Progenitor cell of endocrine pancreas (in vitro differentiated cells): Measurements from ENCODE around the gene HOXA13. TPM values are rescaled to one million over a fixed set of nuclear protein-coding genes. Genes with fewer than 3 reads are reported as not detected.

Experiments
- DNase-seq: peaks from one replicate; pipeline ENCODE4 v3.0.0; 2021; ENCODE audit warnings: low spot score; ENCODE audit not compliant: unreplicated experiment
- H3K27ac Mint-ChIP-seq: 2 replicates; pipeline ENCODE4 v1.8.0; 2021; ENCODE audit warnings: mild to moderate bottlenecking, moderate library complexity, mixed read lengths
- H3K27me3 Mint-ChIP-seq: 2 replicates; pipeline ENCODE4 v1.8.0; 2021; ENCODE audit warnings: mixed read lengths
- H3K36me3 Mint-ChIP-seq: 2 replicates; pipeline ENCODE4 v1.8.0; 2022; ENCODE audit warnings: mixed read lengths; ENCODE audit not compliant: insufficient read depth
- H3K4me1 Mint-ChIP-seq: 2 replicates; pipeline ENCODE4 v1.8.0; 2021; ENCODE audit warnings: low read depth, mixed read lengths
- H3K4me3 Mint-ChIP-seq: 2 replicates; pipeline ENCODE4 v1.8.0; 2021; ENCODE audit warnings: low read depth, mild to moderate bottlenecking, moderate library complexity, mixed read lengths
- H3K9me3 Mint-ChIP-seq: 2 replicates; pipeline ENCODE4 v1.8.0; 2021; ENCODE audit warnings: low read depth, mixed read lengths
- CTCF ChIP-seq: fragments of 200-600 bp; sonication (generic); IDR thresholded peaks from one replicate; pipeline ENCODE4 v1.5.0; 2021; ENCODE audit warnings: antibody characterized with exemption, mild to moderate bottlenecking; ENCODE audit not compliant: unreplicated experiment
- total RNA-seq: library from RNA; stranded (reverse); gene quantifications from 2 replicates; pipeline ENCODE4 v1.2.1, GENCODE V29; 2021

Gene HOXA13
- total RNA-seq, 1 donor from 2014 or later = not detected

GRCh38 chr7:27173956-27174873, 25.7 kb downstream of the HOXA13 start, which contains the start of gene HOXA10:
HOXA10 (minus strand) TSS chr7:27174320; CDS start chr7:27174306, 14 bp downstream.
- H3K27me3 Mint-ChIP-seq = peaks cover 84% of the 10 kb centered on the region
- peak within 1 kb of the TSS; percentile 41 for H3K4me3 Mint-ChIP-seq
- no peak within 1 kb of the TSS for H3K27ac Mint-ChIP-seq
- no peaks in the 10 kb centered on the region for H3K36me3 Mint-ChIP-seq
- no peak for DNase-seq
- H3K9me3 Mint-ChIP-seq = no peaks in the 10 kb centered on the region
- TF ChIP-seq CTCF = no peak
- peaks cover 1% of the 10 kb centered on the region for H3K4me1 Mint-ChIP-seq

- no peak for TF ChIP-seq CTCF
- Mint-ChIP-seq H3K27ac (no peak overlapping the region), H3K9me3 (no peaks in the 10 kb centered on the region), H3K27me3 (peaks cover 84% of the 10 kb centered on the region), H3K4me1 (peaks cover 3% of the 10 kb centered on the region), H3K36me3 (no peaks in the 10 kb centered on the region), H3K4me3 (no peak overlapping the region)
- no peak for DNase-seq
Measured at GRCh38 chr7:27173511-27173955, 26.4 kb downstream of the HOXA13 start.

- TF ChIP-seq CTCF = no peak
- Mint-ChIP-seq H3K27me3 (peaks cover 84% of the 10 kb centered on the region), H3K4me3 (no peak overlapping the region), H3K36me3 (no peaks in the 10 kb centered on the region), H3K27ac (no peak overlapping the region), H3K9me3 (no peaks in the 10 kb centered on the region), H3K4me1 (peaks cover 4% of the 10 kb centered on the region)
- no peak for DNase-seq
Measured at GRCh38 chr7:27172823-27173510, 26.9 kb downstream of the HOXA13 start.

GRCh38 chr7:27172315-27172774, 27.5 kb downstream of the HOXA13 start:
- DNase-seq = no peak
- Mint-ChIP-seq H3K27ac (no peak overlapping the region), H3K9me3 (no peaks in the 10 kb centered on the region), H3K27me3 (peaks cover 84% of the 10 kb centered on the region), H3K36me3 (no peaks in the 10 kb centered on the region), H3K4me1 (peaks cover 4% of the 10 kb centered on the region), H3K4me3 (no peak overlapping the region)
- TF ChIP-seq CTCF = no peak

- H3K27ac Mint-ChIP-seq = no peak overlapping the region
- no peaks in the 10 kb centered on the region for H3K9me3 Mint-ChIP-seq
- H3K4me1 Mint-ChIP-seq = peaks cover 4% of the 10 kb centered on the region
- DNase-seq = no peak
- no peak overlapping the region for H3K4me3 Mint-ChIP-seq
- no peaks in the 10 kb centered on the region for H3K36me3 Mint-ChIP-seq
- no peak for TF ChIP-seq CTCF
- H3K27me3 Mint-ChIP-seq = peaks cover 84% of the 10 kb centered on the region
Measured at GRCh38 chr7:27171637-27172314, 28.1 kb downstream of the HOXA13 start.
